HG02840 (cell line): Measurements from ENCODE around the gene RNF223.

Experiments
- ATAC-seq: cut with Tn5 transposase; IDR thresholded peaks from one replicate; pipeline ENCODE4 v1.9.1; 2021; ENCODE audit warnings: mild to moderate bottlenecking, moderate library complexity, moderate number of reproducible peaks; ENCODE audit not compliant: unreplicated experiment, low FRiP score

RNF223 gene

GRCh38 chr1:1048765-1049164, 25.3 kb downstream of the RNF223 start:
- no peak for ATAC-seq

DNA sequence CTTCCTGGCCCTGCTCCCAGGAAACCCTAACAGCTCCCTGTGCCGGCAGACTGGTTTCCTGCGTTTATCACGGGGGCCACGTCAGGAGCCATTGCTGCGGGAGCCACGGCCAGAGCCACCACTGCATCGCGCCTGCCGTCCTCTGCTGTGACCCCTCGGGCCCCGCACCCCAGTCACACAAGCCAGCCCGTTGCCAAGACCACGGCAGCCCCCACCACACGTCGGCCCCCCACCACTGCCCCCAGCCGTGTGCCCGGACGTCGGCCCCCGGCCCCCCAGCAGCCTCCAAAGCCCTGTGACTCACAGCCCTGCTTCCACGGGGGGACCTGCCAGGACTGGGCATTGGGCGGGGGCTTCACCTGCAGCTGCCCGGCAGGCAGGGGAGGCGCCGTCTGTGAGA, 26.1 kb downstream of the RNF223 start:
- ATAC-seq = no peak

- ATAC-seq = no peak
Measured at GRCh38 chr1:1047407-1047806, 26.7 kb downstream of the RNF223 start.

GRCh38 chr1:1046767-1047166, 27.3 kb downstream of the RNF223 start:
- no peak for ATAC-seq

DNA sequence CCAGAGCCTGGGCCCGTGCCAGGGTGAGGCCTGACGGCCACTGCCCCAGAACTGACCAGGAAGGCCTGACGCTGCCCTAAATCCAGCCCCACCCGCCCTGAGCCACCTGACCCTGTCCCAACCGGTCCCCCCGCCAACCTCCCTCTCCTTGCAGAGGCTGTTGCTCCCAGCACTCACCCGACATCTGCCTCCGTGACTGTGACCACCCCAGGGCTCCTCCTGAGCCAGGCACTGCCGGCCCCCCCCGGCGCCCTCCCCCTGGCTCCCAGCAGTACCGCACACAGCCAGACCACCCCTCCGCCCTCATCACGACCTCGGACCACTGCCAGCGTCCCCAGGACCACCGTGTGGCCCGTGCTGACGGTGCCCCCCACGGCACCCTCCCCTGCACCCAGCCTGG, 27.9 kb downstream of the RNF223 start:
- no peak for ATAC-seq

DNA sequence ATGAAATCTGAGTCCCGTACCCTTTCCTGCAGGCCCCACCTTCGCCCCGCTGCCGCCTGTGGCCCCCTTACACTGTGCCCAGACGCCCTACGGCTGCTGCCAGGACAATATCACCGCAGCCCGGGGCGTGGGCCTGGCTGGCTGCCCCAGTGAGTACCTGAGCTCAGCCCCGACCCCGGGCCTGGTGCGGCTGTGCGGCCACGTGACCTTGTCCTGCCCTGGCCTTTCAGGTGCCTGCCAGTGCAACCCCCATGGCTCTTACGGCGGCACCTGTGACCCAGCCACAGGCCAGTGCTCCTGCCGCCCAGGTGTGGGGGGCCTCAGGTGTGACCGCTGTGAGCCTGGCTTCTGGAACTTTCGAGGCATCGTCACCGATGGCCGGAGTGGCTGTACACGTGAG, 29.0 kb downstream of the RNF223 start:
- no peak for ATAC-seq

DNA sequence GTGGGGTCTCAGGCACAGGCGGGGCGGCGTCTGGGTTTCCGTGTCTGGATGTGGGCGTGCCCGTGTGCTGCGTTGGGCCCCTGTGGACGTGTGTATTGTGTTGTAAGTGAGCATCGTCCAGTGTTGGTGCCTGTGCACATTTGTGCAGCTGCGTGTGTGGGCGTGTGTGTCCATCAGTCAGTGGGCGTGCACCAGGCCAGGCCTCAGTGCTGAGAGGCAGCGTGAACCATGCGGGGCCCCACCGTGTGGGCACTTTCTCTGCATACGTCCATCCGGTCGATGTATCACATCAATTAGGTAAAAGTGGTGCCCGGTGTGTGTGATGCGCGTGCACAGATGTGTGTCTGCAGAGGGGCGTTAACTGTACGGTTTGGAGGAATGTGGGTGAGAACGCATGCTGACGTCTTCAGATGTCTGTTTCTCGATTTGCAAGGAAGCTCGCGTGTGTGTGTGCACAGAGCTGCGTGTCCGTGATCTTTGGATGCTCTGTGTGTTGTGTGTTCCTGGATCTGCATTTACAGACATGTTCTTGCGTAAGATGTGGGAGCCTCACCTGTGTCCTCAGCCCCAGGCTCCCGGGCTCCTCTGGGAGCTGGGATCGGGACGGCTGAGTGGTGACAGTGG, 29.5 kb downstream of the RNF223 start:
- ATAC-seq = no peak

GRCh38 chr1:1043921-1044320, 30.2 kb downstream of the RNF223 start:
- no peak for ATAC-seq

- ATAC-seq = no peak
Measured at GRCh38 chr1:1043411-1043810, 30.7 kb downstream of the RNF223 start.

GRCh38 chr1:1042835-1043234, 31.3 kb downstream of the RNF223 start:
- ATAC-seq = no peak

DNA sequence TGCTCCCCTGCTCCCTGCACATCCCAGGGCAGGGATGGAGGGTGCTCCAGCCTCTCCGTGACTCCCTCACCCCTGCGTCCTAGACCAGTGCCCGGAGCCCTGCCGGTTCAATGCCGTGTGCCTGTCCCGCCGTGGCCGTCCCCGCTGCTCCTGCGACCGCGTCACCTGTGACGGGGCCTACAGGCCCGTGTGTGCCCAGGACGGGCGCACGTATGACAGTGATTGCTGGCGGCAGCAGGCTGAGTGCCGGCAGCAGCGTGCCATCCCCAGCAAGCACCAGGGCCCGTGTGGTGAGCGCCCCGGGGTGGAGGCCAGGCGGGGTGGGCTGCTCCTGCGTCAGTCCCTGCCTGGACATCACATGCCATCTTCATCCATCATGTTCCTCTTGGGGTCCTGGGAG, 32.2 kb downstream of the RNF223 start:
- ATAC-seq = no peak

- ATAC-seq = no peak
Measured at GRCh38 chr1:1041092-1041523, 33.0 kb downstream of the RNF223 start.

- no peak for ATAC-seq
Measured at GRCh38 chr1:1040004-1040991, 33.8 kb downstream of the RNF223 start.

DNA sequence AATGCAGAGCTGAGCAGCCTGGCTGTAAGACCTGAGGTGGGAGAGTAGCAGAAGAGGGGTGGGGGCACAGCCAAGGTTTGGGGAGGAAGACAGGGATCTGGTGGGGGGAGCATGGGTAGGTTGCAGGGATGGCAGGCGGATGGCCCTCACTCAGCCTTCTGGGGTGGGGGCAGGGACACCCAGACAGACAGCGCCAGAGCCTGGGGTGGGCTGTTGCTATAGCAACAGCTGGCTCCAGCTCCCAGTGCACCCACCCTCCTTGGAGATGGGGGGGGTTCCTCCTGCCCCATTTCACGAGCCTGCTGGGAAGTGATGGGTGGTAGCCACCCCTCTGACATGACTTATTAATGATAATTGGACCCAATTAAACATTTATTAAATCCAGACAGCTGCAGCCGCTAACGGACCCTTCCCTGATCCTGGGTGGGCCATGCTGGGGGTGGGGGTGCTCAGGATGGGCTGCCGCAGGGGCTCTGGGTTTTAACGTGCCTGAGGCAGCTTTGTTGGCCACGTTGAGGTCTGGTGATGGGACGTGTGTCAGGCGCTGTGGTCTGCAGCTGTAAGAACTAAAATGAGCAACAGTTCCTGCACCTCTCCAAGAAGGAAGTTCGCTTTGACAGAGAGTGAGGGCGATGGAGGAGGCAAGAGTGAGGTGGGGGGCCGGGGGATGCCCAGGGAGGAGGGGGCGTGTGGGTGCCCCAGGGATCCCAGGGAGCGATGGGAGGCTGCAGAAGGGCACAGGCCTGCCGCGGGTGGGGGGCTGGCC, 34.8 kb downstream of the RNF223 start:
- no peak for ATAC-seq

- ATAC-seq = no peak
Measured at GRCh38 chr1:1038694-1039093, 35.4 kb downstream of the RNF223 start.

GRCh38 chr1:1037366-1038327, 36.5 kb downstream of the RNF223 start:
- ATAC-seq = no peak

DNA sequence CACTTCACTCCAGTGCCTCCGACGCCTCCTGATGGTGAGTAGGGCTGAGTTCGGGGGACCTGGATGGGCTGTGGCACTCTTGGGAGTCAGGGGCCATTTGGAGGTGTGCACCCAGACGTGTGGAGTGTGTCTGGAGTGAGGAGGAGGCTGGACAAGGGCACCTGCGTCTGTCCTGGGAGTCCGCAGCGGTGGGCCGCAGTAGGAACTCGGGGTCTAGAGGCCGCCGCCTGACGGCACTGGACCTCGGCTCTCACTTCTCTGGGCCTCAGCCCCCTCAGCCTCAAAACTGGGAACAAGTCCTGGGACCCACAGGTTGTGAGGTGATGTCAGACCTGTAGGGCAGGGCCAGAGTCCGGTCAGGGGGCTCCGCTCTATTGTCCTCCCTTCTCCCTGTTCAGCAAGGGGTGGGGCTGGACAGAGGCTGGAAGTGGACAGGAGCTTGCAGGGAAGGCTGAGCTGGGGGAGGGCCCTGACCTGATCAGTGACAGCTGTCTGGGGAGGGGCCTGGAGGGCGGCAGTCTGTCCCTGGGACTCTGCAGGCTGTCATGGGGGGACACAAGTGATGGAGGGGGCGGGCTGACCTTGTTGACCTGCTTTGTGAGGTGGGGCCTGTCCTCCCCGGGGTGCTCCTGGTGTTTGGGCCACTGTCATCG, 38.7 kb downstream of the RNF223 start:
- no peak for ATAC-seq

DNA sequence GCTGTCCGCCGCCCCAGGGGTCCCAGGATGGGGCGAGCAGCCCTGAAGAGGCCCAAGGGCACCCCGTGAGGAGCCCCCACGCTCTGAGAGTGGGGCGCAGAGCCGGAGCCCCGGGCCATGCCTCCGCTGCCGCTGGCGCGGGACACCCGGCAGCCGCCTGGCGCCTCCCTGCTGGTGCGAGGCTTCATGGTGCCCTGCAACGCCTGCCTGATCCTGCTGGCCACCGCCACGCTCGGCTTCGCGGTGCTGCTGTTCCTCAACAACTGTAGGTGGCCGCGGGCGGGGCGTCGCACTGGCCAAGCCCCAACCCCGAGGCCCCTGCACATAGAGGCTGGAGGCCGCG, 39.7 kb downstream of the RNF223 start:
- ATAC-seq = no peak

- ATAC-seq = no peak
Measured at GRCh38 chr1:1033731-1034438, 40.2 kb downstream of the RNF223 start.
